SU-DHL-6 (cell line): ENCODE measurements around the gene RITA1.

ENCODE experiments used
- H2AFZ ChIP-seq: fragments of 200-600 bp; sonication (generic); 2 replicates; pipeline ENCODE4 v1.6.1; 2014; ENCODE audit warnings: low read depth, mild to moderate bottlenecking, moderate library complexity, mixed read lengths, antibody characterized with exemption, low read length; ENCODE audit not compliant: severe bottlenecking
- H3F3A ChIP-seq: fragments of 200-600 bp; shearing (Covaris generic); 2 replicates; pipeline ENCODE4 v1.6.0; 2016; ENCODE audit warnings: antibody characterized with exemption, mild to moderate bottlenecking; ENCODE audit not compliant: insufficient read depth
- H3K27ac ChIP-seq: fragments of 200-600 bp; sonication (generic); 2 replicates; pipeline ENCODE4 v1.5.1; 2016; ENCODE audit warnings: low read depth, mild to moderate bottlenecking, low read length, moderate library complexity, mixed read lengths
- H3K27me3 ChIP-seq: fragments of 200-600 bp; sonication (generic), shearing (Covaris generic); 2 replicates; pipeline ENCODE4 v1.6.0; 2014; ENCODE audit warnings: mild to moderate bottlenecking, low read length
- H3K36me3 ChIP-seq: fragments of 200-600 bp; sonication (generic); 2 replicates; pipeline ENCODE4 v1.6.1; 2014; ENCODE audit warnings: mild to moderate bottlenecking, low read length, mixed read lengths
- H3K4me2 ChIP-seq: fragments of 300-600, 200-600 bp; shearing (Covaris generic), sonication (generic); 2 replicates; pipeline ENCODE4 v1.6.0; 2014; ENCODE audit warnings: low read length, low read depth, mild to moderate bottlenecking; ENCODE audit not compliant: poor library complexity, severe bottlenecking
- H3K4me3 ChIP-seq: fragments of 200-600 bp; sonication (generic); 2 replicates; pipeline ENCODE4 v1.5.1; 2014; ENCODE audit warnings: antibody characterized with exemption, low read length, mild to moderate bottlenecking, mixed read lengths; ENCODE audit not compliant: insufficient read depth, poor library complexity, severe bottlenecking
- H3K79me2 ChIP-seq: fragments of 200-600 bp; sonication (generic); 2 replicates; pipeline ENCODE4 v1.6.1; 2014; ENCODE audit warnings: mild to moderate bottlenecking, low read length, moderate library complexity; ENCODE audit not compliant: insufficient read depth
- H3K9ac ChIP-seq: fragments of 200-600 bp; sonication (generic); 2 replicates; pipeline ENCODE4 v1.7.0; 2014; ENCODE audit warnings: mild to moderate bottlenecking, low read length
- H3K9me2 ChIP-seq: fragments of 200-600 bp; sonication (generic); replicated peaks from 2 replicates; pipeline ENCODE4 v1.6.1; 2014; ENCODE audit warnings: low read length; ENCODE audit not compliant: insufficient read depth
- H3K9me3 ChIP-seq: fragments of 200-600 bp; sonication (generic); 2 replicates; pipeline ENCODE4 v1.6.1; 2014; ENCODE audit warnings: low read length, mixed read lengths; ENCODE audit not compliant: insufficient read depth
- H4K20me1 ChIP-seq: fragments of 200-600 bp; sonication (generic); 2 replicates; pipeline ENCODE4 v1.6.1; 2014; ENCODE audit warnings: low read depth, mild to moderate bottlenecking, antibody characterized with exemption, low read length, moderate library complexity, mixed read lengths
- EZH2phosphoT487 ChIP-seq: fragments of 200-600 bp; sonication (generic), shearing (Covaris generic); conservative IDR thresholded peaks from 2 replicates; pipeline ENCODE4 v1.6.1; 2018; ENCODE audit warnings: mild to moderate bottlenecking, antibody characterized with exemption, low read length, moderate library complexity, mixed read lengths
- TF ChIP-seq, protein P1 (sequence below): fragments of 200-600 bp; sonication (generic); IDR thresholded peaks from one replicate; pipeline ENCODE4 v1.5.1; 2017; ENCODE audit warnings: antibody characterized with exemption, mild to moderate bottlenecking, low read length, moderate library complexity; ENCODE audit not compliant: insufficient read depth, poor library complexity, severe bottlenecking

RITA1 gene

GRCh38 chr12:113211160-113211559 is 25.6 kb downstream of the RITA1 start:
- H3K79me2 ChIP-seq, result no peaks in the 10 kb centered on the region
- H3K9me3 ChIP-seq, result no peaks in the 10 kb centered on the region
- no peaks in the 10 kb centered on the region for H3K27me3 ChIP-seq
- TF ChIP-seq, protein P1, sequence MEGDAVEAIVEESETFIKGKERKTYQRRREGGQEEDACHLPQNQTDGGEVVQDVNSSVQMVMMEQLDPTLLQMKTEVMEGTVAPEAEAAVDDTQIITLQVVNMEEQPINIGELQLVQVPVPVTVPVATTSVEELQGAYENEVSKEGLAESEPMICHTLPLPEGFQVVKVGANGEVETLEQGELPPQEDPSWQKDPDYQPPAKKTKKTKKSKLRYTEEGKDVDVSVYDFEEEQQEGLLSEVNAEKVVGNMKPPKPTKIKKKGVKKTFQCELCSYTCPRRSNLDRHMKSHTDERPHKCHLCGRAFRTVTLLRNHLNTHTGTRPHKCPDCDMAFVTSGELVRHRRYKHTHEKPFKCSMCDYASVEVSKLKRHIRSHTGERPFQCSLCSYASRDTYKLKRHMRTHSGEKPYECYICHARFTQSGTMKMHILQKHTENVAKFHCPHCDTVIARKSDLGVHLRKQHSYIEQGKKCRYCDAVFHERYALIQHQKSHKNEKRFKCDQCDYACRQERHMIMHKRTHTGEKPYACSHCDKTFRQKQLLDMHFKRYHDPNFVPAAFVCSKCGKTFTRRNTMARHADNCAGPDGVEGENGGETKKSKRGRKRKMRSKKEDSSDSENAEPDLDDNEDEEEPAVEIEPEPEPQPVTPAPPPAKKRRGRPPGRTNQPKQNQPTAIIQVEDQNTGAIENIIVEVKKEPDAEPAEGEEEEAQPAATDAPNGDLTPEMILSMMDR, result no peak
- no peak for TF ChIP-seq EZH2phosphoT487
- H3K9ac ChIP-seq, result no peak overlapping the region
- H3K9me2 ChIP-seq, result no peaks in the 10 kb centered on the region
- H3K4me2 ChIP-seq, result no peak overlapping the region
- peaks cover 56% of the 10 kb centered on the region for H3F3A ChIP-seq
- H4K20me1 ChIP-seq, result no peaks in the 10 kb centered on the region
- no peaks in the 10 kb centered on the region for H3K36me3 ChIP-seq
- no peak overlapping the region for H3K27ac ChIP-seq
- no peak overlapping the region for H3K4me3 ChIP-seq
- H2AFZ ChIP-seq, result no peak overlapping the region

- Histone ChIP-seq H3K79me2 (peaks cover 2% of the 10 kb centered on the region; the same call in 1 of the 2 replicates), H3K9me3 (no peaks in the 10 kb centered on the region), H3K4me2 (peak overlapping the region; percentile 7), H3K9ac (no peak overlapping the region), H2AFZ (no peak overlapping the region), H4K20me1 (no peaks in the 10 kb centered on the region), H3F3A (peaks cover 56% of the 10 kb centered on the region), H3K27ac (peak overlapping the region; percentile 42), H3K9me2 (no peaks in the 10 kb centered on the region), H3K27me3 (no peaks in the 10 kb centered on the region), H3K4me3 (no peak overlapping the region), H3K36me3 (no peaks in the 10 kb centered on the region)
- TF ChIP-seq EZH2phosphoT487, result no peak
- TF ChIP-seq, protein P1, result no peak
Observed at GRCh38 chr12:113214895-113215400, 29.4 kb downstream of the RITA1 start.

- Histone ChIP-seq H3K9ac (no peak overlapping the region), H3K27ac (peak overlapping the region; percentile 86; the same call in 1 of the 2 replicates), H2AFZ (no peak overlapping the region), H3K4me3 (no peak overlapping the region), H3K27me3 (no peaks in the 10 kb centered on the region), H4K20me1 (no peaks in the 10 kb centered on the region), H3K79me2 (peaks cover 5% of the 10 kb centered on the region; the same call in 1 of the 2 replicates), H3K4me2 (peak overlapping the region; percentile 7), H3F3A (peaks cover 51% of the 10 kb centered on the region), H3K36me3 (no peaks in the 10 kb centered on the region), H3K9me2 (no peaks in the 10 kb centered on the region), H3K9me3 (no peaks in the 10 kb centered on the region)
- TF ChIP-seq EZH2phosphoT487, result no peak
- TF ChIP-seq, protein P1, result no peak
Observed at GRCh38 chr12:113216027-113216426, 30.5 kb downstream of the RITA1 start.
